Skeletal muscle cell (primary cell): ENCODE data around the gene RALBP1.
"Not testable (repeated sequence)": the region's sequence is repeated elsewhere in the genome, so short reads cannot be mapped to it uniquely, and the experiment has no call there.

Experiments
- DNase-seq: peaks from one replicate; pipeline ENCODE4 v3.0.0-alpha.2; 2010; ENCODE audit warnings: low read depth
- H3K4me3 ChIP-seq: 2 replicates; pipeline ENCODE4 v1.5.1; 2011; ENCODE audit warnings: low read depth, mild to moderate bottlenecking, control low read depth, low read length, moderate library complexity

The RALBP1 gene

DNA sequence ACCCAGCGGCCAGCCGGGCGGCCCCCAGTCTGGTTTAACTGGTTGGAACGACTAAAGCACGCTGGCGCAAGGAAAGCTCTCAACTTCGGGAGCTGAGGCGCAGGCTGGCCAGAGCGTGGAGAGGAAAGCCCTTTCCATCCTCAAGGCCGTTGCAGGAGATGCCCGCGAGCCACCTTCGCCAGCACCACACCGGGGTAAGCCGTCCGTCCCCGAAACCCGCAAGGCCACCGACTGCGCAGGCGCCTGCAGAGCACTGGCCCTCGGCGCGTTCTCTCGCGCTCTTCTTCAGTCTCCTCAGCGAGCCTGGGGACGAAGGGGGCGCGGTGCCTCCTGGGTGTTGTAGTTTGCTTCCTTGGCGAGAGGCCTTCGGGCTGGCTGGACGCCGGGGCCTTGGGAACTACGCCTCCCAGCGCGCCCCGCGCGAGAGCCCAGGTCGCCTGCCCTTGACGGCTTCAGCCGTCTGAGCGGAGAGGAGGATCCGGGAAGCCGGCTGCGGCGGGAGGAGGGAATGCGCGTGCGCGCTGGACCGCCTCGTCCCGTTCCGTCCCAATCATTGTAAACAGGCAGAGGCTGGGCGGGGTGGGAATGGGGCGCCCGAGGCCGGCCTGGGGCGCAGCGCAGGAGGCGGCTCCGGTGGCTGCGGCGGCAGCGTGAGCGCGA lies at the start of gene RALBP1:
Gene RALBP1 (plus strand): TSS at position 531 of the 660 bp plus-strand sequence. CDS start 37,533 bp downstream, outside the sequence.
- DNase-seq = peak; percentile 98
- peak within 1 kb of the TSS; percentile 97 for H3K4me3 ChIP-seq

DNA sequence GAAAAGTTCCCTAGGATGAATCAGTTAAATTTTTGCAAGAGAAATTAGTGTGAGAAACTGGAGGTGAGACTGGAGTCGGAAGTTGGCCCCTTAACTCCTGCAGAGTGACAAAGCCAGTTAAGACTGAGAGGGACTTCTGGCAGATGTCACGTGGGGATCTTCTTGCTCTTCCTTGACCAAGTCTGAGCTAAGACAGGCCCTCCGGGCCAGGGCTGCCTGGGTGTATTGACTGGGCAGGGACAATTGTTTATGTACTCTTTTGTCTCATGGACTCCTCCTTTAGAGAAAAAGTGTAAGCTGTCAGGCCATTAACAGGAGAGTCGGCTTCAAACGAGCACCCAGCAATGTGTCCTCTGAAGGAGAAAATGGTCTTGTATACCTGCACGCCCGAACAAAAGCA lies 48.6 kb upstream of the RALBP1 start:
- no peak for DNase-seq

DNA sequence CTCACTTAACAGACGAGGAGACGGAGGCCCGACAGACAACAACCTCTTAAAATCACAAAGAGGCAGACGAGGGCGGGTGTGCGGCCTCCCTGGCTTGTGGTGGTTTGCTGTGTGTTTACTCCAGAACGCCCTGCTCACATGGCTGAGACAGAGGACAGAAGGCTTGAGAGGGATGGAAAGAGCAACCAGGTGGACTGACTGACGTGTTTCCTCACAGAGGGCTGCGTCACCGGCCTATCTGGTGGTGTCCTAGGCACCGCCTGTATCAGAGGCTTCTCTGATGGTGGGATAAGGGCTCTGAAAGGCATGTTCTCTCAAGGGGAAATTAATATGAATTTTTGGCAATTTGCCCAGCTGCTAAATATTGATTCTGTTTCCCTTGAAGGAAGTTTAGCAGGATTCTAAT lies 47.0 kb upstream of the RALBP1 start:
- no peak for DNase-seq
- H3K4me3 ChIP-seq = no peak overlapping the region

More for the DNA sequence above, 48.6 kb upstream of the RALBP1 start:
- H3K4me3 ChIP-seq = no peak overlapping the region

DNA sequence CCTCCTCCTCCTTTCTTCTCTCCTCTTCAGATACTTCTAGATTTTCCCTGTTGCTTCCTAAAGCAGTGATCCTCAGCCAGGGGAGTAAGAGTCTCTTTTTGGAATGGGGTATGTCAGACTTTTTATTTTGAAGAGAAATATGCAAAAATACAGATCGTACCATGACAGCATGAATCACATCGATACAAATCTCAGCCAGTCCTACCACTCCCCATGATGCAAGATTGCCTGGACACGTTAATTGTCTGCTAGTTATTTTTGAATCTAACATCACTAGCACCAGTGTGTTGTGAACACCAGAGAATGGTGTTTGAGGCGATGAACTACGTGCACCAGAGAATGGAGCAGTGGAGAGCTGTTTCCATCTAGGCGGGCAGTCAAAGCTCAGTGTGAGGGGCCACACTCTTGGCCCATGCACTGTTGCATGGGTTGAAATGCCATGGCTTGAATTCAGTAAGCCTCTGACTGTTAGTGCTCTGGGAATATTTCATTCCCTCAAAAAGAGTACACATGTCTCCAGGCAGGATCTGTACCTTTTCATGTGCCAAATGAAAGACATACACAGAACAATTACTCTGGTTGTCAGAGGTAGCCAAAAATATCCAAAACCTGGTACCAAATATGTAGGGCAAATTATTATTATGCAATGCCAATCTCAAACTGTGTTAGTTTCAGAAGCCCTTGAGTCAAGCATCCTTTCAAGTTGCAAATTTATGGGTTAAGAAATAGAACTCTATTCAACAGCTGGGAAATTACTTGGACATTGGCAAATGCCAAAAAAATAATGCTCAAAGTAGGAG lies 46.3 kb upstream of the RALBP1 start:
- no peak overlapping the region for H3K4me3 ChIP-seq
- no peak for DNase-seq

DNA sequence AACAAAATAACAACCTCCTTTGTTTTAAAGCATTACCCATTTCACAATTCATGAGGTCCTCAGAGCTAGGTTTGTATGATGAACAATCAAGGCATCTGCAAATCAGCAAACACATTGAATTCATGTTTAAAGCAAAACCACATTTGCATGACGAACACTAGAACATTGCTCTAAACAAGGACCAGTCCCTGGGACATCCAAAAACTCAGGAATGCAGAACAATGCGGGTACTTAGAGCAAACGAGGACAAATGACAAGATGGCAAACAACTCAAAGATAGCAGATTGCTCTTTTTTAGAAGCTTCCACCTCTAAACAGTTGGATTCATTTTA lies 45.7 kb upstream of the RALBP1 start:
- no peak overlapping the region for H3K4me3 ChIP-seq
- no peak for DNase-seq

DNA sequence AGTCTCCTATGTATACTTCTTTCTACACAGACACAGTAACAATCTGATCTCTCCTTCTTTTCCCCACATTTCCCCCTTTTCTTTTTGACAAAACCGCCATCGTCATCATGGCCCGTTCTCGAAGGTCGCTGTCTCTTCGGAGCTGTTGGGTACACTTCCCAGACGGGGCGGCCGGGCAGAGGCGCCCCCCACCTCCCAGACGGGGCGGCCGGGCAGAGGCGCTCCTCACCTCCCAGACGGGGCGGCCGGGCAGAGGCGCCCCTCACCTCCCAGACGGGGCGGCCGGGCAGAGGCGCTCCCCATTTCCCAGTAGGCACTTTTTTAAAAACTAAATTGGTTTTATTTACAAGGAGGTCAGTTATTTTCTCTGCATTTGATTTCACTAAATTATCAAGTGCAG lies 45.0 kb upstream of the RALBP1 start:
- not testable (repeated sequence) for H3K4me3 ChIP-seq, DNase-seq

DNA sequence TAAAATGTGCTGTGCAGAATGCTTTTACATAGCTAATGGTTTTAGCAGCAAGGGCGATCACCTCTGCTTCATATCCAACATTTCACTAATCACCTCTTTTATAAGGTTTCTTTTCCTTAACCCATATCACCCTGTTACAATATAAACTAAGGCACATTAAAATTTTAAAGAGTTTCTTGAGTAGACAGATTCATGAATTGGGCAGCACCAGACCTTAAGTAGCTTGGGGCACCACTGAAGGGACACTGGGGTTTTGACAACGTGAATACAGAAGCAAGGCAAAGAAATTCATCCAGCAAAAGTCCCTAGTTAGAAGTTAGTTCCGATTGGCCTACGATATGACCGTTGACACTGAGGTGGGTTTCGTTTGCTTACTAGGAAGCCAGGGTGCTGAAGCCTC lies 44.0 kb upstream of the RALBP1 start:
- no peak for DNase-seq
- H3K4me3 ChIP-seq = no peak overlapping the region

DNA sequence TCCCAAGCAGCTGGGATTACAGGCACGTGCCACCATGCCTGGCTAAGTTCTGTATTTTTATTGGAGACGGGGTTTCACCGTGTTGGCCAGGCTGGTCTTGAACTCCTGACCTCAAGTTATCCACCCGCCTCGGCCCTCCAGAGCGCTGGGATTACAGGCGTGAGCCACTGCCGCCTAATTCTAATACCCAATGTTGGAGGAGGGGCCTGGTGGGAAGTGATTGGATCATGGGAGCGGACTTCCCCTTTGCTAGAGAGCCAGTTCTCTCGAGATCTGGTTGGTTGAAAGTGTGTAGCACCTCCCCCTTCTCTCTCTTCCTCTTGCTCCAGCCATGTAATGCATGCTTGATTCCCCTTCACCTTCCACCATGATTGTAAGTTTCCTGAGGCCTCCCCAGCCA lies 42.2 kb upstream of the RALBP1 start:
- H3K4me3 ChIP-seq, DNase-seq: not testable (repeated sequence)

DNA sequence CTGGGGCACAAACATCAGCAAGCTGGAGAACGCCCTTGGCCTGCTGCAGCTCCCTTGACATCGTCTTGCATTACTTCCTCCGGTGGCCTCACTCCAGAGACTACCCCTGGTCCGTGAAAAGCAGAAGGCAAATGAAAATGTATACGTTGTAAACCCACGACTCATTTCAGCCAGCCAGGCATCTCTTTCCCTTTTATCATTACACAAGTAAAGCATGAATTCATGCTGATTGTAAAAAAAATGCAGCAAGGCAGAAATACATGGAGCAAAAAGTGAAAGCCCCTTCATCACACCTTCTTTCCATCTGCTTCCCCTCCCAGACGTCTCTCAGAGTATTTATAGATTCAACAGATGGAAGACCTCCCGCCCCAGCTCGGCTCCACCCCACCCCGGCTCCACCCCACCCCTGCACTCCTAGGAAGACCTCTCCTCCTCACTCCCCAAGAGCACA lies 41.6 kb upstream of the RALBP1 start:
- DNase-seq = no peak

DNA sequence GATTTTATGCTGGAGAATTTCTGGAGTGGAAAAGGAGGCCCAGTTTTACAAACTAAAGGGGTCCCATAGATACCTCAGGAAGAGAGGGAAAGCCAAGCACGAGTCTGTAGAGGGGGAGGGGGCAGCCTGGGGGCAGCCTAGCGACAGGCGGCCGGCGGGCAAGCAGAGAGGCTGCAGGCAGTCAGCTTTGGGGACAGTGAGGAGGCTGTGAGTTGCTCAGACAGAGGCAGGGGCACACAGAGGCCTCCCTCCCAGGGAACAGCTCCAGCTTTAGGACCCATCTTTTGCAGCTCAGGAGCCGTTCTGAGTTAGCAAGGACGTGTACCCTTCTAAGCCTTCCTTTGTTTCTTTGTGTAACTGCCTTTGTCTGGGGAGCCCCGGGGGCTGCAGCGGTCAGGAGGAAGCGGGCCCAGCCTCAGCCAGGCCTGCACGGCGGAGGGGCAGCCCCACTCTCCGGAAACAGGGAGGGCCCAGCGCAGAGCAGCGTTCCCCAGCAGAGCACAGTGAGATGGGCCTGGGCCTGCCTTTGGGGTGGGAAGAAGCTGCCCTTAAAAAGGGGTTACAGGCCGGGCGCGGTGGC lies 41.1 kb upstream of the RALBP1 start:
- no peak for DNase-seq
- H3K4me3 ChIP-seq = no peak overlapping the region

More for the DNA sequence above, 41.6 kb upstream of the RALBP1 start:
- no peak overlapping the region for H3K4me3 ChIP-seq

DNA sequence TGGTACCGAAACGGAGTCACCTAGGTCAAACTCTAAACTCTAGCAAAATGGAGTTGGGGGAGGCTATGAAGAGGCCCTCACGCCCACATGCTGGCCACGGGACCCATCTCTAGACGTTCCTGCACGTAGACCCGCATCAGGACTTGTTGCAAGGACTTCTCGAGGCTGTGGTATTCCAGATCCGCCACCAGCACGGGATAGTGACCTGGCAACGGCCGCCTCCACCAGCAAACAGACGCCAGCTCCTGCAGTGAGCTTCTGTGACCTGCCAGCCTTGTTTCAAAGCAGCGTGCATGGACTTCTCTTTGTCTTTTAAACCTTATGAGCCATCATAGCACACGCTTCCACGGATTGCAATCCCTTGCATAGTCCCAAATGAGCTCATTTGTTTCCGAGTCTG lies 40.3 kb upstream of the RALBP1 start:
- H3K4me3 ChIP-seq = no peak overlapping the region
- no peak for DNase-seq

DNA sequence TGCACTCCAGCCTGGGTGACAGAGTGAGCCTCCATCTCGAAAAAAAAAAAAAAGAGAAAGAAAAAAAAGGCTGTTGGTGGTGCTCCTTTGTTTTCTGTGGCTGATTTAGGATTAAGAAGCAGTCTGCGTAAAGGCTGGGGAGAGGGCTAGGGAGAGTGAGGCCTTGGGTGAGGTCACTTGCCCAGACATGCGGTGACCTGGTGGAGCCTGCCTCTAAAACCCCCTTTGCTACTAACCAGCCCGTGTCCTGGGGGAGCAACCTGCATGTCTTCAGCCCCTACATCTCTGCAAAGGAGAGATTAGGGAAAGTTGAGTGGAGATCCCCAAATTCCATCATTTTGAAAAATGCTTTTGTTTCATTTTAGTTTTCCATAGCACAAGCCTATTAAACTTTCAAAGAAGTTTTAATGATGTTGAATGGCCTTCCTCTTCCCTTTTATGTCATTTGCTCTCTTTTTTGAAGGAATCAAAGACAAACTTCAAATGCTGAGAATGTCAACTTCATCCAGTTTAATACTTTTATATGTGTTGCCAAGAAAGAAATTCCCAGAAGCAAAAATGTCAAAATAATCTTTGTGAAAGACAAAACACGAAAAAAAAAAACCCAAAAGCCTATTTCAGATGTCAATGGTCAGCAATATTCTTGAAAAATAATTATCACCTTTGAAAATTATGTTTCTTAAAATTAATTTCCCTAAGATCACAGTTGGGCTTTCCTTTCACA lies 38.9 kb upstream of the RALBP1 start:
- DNase-seq = no peak
- H3K4me3 ChIP-seq = no peak overlapping the region

DNA sequence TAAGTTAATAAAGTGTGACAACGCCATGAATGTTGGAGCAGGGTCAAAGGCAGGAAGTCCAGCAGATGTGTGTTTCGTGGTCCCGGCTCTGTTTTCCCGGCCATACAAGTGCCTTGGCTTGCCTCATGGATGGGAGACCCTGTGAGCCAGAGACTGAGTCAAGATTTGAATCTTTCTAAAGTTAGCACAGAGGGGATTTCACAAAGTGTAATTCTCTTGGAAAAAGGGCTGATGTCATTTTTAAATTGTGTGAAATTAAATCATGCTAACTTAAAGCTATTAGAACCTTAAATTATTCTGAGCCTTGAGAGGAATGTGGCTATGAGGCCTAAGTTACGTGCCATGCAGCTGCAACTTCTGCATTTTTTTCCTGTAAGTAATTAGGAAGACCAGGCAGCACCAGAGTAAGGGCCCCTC lies 38.3 kb upstream of the RALBP1 start:
- no peak overlapping the region for H3K4me3 ChIP-seq
- DNase-seq = no peak

DNA sequence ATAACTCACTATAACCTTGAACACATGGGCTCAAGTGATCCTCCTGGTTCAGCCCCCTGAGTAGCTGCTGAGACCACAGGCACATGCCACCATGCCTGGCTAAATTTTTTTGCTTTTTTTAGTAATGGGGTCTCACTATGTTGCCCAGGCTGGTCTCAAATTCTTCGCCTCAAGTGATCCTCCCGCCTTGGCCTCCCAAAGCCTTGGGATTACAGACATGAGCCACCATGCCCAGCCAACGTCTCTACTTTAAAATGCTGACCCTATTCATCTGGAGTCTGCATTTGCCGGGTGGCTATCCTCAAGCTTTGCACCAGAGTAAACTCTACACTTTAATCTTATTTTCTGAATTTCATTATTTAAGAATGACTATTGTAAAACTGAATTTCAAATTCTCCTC lies 37.6 kb upstream of the RALBP1 start:
- H3K4me3 ChIP-seq = no peak overlapping the region
- DNase-seq = no peak

DNA sequence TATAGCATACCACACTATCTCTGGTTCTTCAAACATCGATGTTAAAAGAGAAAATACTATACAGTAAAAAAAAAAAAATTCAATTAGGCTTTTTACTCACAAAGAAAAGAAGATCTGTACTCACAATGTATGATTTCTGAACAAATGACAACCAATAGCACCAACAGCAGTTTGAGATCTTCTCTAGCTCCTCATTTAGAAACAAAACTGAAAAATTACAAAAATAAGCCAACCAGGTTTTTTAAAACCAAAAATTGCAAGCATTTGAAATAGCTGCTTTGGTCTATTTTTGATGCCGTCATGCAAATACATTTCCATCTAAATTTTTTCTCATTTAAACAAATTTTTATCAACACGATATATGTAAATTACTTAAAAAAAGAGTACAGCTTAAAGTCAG lies 34.3 kb upstream of the RALBP1 start:
- H3K4me3 ChIP-seq = no peak overlapping the region
- DNase-seq = no peak

DNA sequence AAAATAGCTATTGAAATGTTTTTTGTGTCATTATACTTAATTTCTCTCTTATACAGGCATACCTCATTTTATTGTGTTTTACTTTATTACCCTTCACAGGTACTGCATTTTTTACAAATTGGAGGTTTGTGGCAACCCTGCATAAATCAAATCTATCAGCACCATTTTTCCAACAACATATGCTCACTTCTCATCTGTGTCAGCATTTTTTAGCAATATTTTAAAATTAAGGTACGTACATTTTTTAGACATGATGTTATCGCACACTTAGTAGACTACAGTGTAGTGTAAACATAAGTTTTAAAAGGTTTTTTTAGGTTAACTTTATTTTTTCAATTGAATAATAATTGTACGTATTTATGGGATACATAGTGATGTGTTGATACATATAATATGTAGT lies 30.8 kb upstream of the RALBP1 start:
- no peak overlapping the region for H3K4me3 ChIP-seq
- no peak for DNase-seq

DNA sequence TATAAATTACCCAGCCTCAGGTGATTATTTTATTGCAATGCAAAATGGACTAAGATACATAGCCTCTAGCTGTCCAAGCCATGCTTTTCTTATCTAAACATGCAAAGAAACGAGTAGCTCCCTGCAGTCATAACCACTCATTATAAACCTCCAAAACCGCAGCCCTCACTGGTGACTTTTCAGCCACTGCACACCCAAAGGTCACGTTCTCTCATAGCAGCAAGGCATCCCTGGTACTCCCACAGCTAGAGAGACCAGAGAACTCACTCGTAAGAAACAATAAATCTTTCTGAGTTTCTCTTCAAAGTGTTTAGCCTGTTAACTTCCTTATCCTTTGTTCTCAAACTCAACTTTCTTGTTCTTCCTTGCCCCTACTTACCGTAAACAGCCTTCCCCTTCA lies 28.5 kb upstream of the RALBP1 start:
- DNase-seq = no peak
- H3K4me3 ChIP-seq = no peak overlapping the region

DNA sequence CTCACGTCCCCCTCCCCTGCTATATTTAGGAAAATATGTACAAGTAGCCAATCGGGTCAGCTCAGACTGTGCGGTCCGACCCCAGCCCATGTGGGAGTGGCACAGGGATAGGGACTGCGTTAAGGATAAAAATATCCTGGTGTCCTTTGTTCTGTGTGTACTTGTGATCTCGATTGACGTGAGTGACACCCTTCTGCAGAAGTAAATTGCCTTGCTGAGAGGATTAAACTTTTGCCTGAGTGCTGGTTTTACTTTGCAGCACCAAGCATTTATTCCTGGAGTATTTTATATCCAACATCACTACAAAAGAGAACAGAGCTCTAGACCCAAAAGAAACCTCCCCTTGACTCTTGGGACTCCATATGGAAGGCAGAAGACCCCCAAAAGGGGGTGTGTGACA lies 28.0 kb upstream of the RALBP1 start:
- H3K4me3 ChIP-seq = no peak overlapping the region
- no peak for DNase-seq

DNA sequence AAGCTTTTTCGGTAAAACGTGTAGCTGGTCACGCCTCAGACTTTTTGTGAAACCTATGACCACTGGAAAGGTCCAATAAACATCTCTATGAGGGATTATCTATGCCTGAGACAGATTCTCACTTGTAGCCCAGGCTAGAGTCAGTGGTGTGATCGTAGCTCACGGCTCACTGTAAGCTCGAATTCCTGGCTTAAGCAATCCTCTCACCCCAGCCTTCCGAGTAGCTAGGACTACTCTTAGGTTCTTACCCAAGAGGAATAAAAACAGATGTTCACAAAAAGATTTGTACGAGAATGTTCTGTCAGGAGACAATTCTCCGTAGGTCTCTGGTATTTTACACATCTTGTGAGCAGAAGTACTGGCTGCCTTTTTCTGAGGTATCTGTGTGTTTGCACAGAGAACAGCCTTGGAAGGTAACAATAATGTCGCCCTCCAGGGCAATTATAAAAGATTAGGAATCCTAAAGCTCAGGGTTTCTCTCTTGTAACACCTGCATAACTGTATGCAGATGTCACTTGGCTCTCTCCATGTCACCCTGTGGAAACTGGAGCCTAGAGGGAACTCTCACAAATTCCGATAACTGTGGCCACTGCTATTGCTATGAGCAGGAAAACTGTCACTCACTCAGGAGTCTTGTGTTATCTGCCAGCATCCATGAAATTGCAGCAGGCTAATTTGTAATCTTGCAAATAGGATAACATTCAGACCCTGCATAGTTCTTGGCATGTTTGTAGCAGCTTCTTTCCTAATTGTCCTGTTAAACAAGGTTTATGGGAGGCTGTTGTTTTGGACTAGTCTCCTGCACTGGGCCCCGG lies 25.5 kb upstream of the RALBP1 start:
- peak; percentile 27 for DNase-seq
- H3K4me3 ChIP-seq = no peak overlapping the region
